Thyroid gland (tissue), 4 donors: ENCODE results near the gene ANTKMT.

Experiments
- CTCF ChIP-seq, 6 experiments: fragments of 200-600 bp in 3 of 6; fragments of 450-650 bp in 3 of 6; sonication (generic) in 3 of 6; IDR thresholded peaks; one replicate each; pipeline ENCODE4 v1.5.1; 2016 to 2019; ENCODE audit warnings: antibody characterized with exemption in 6 of 6, mild to moderate bottlenecking in 2 of 6, inconsistent platforms in 1 of 6, moderate library complexity in 1 of 6
- POLR2A ChIP-seq, 2 donors: fragments of 450-650 bp; IDR thresholded peaks; one replicate each; pipeline ENCODE4 v1.6.1; 2017; ENCODE audit warnings: antibody characterized with exemption in 2 of 2, mild to moderate bottlenecking in 2 of 2, moderate library complexity in 1 of 2

- TF ChIP-seq CTCF (IDR thresholded peaks at IDR 0.05) = no peak
- TF ChIP-seq POLR2A (IDR thresholded peaks at IDR 0.05) = no peak
These were observed 9.9 kb downstream of the ANTKMT start for GRCh38 chr16:730666-731509.
